T-helper 1 cell (primary cell): ENCODE data around the gene FYCO1.

ENCODE experiments used
- DNase-seq, 5 donors: peaks; one replicate each; pipeline ENCODE4 v3.0.0-alpha.2; 2012 to 2020

Gene FYCO1

DNA sequence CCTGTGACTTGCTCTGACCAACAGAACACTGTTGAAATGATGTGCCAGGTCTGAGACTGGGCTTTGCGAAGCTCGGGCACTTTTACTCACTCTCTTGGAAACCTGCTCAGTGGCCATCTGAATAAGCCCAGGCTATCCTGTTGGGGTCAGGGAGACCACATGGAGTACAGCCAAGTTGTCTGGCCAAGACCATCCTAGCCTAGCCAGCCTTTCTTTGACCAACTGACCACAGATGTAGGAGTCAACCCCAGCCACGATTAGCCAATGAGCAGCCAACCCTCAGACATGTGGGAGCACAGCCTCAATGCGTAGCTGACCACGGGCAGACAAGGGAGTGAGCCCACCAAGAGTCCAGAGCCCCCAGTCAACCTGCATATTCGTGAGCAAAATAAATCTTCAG, 83.2 kb downstream of the FYCO1 start:
- DNase-seq: no peak

DNA sequence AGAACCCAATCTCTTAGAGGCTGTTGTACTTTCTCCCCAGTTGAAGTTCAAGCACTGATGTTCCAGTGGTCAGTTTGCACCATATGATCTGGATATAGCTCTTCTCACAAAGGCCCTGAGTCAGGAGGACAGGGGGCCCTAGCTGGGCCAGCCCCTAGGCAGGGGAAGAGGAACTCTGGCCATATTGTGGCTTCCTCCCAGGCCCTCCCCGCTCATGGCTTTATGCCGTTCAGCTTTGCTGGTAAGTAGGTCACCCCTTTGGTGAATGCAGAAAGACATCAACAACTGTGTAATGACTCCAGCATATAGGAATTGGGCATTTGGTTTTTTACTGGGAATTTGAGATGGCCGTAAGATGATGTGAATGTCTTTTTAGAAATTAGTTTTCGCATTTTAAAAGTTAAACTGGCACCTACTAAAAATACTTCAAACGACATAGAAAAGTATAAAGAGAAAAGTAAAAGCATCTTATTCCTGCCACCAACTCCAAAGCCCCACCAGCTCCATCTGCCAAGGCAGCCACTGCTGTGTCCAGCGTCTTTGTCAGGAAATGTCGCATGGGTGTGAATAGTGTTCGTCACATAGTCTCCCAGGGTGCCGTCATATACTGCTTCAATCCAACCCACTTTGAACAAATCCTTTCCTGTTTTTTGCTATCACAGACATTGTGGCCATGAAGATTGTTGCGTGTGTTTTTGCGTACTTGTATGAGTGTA, 84.0 kb downstream of the FYCO1 start:
- DNase-seq: no peak

DNA sequence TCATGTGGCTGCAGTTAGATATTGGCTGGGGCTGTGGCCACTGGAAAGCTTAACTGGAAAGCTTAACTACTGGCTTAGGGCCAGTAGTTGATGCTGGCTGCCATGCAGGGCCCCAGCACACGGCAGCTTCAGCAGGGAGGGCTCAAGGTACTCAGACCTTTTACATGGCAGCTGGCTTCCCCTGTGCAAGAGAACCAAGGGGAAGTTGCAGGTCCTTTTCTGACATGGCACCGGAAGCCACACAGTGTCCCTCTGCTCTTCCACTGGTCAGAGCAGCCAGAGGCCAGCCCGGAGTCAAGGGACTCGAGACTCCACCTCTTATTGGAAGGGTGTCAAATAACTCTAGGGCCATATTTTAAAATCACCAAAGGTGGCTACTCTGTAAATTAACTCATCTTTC, 84.7 kb downstream of the FYCO1 start:
- DNase-seq: no peak

DNA sequence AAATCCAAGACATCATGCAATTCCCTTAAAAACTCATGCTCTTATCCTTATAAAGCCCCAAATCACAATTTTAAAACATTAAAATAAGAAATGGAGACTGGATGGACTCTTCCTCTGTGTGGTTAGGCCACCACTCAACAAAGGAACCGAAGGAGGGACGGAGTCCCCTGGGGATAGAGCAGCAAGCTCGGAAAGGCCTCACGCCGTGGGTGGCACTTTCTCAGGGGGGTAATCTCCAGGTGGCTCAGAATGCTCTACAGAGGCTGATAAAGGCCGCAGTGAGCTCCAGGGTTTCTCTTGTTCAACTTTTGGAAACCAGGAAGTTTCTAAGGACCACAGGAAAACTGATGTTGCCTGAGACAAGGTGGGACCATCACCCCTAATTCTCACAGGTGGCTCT, 86.1 kb downstream of the FYCO1 start:
- no peak for DNase-seq

DNA sequence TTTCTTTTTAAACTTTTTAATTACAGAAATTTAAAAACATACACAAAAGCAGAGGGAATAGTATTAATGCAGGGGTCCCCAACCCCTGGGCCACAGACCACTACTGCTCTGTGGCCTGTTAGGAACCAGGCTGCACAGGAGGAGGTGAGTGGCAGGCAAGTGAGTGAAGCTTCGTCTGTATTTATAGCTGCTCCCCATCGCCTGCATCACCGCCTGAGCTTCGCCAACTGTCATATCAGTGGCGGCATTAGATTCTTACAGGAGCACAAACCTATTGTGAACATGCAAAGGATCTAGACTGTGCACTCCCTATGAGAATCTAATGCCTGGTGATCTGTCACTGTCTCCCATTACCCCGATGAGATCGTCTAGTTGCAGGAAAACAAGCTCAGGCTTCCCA, 86.9 kb downstream of the FYCO1 start:
- no peak for DNase-seq

DNA sequence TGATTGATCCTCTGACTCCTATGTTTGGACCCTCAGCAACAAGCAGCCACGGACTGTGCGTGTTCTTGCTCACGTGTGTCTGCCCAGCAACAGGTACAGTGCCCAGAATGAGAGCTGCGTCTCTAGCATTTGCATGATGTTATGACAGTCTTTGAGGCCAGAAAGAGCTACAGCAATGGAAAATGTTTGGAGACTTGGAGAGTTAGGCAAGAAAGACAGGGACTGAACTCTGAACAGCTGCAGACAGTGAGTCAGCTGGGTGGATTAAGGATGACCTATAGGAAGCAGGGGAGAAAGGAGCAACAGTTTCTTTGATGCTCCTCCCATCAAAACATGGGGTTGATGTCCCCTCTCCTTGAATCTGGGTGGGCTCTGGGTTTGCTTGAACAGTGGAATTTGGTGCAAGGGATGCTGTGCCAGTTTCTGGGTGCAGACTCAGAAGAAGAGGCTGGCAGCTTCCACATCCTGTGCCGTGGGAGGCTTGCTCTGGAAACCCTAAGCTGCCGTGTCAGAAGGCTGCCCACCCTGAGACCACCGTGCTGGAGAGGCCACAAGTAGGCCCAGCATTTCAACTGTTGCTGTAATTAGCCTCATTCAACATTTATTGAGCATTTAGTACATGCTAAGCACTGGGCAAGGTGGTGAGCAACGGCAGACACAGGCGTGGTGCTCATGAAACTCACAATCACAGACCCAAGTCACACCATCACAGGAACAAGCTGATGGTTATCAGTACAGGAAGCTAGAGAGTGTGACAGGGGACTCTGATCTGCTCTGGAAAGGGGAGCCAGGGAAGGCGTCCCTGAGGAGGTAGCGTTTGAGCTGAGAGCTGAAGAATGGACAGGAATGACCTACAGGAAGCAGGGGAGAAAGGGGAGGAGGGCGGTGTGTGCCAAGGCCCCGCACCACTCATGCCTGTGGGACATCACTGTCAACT, 87.6 kb downstream of the FYCO1 start:
- peak in 2 of 5 donors; percentile 10 to 60 for DNase-seq

DNA sequence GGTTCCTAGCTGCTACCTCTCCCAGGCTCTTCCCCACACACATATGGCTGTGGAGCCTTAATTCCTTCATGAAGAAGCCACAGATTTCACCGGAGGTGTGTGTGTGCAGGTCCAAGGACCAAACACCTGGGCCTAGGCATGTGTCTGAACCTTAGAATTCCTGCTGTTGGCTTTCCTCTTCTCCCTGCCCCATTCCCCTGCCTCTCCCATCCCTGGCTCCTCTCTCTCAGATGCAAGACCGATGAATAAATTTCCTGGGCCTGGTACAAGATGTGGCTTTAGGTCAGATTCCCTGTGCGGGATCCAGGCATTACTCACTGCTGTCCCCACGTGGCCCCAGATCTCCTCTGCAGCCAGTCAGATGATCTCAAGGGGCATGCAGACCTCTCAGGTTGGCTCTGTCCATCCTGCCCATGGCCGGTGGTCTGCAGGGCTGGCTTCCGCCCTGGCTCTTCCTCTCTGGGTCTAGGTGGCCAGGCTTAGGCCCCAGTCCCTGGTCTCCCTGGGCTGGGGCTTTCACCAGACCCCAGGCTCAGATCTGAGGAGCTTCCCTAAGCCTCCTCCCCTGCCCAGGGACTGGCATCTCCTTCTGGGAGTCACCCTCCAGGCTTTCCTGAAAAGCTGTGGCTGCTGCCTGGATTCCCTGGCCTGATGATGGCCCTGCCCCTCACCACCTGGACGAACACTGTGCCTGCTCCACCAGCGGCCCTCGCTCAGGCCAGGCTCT, 88.8 kb downstream of the FYCO1 start:
- no peak for DNase-seq

DNA sequence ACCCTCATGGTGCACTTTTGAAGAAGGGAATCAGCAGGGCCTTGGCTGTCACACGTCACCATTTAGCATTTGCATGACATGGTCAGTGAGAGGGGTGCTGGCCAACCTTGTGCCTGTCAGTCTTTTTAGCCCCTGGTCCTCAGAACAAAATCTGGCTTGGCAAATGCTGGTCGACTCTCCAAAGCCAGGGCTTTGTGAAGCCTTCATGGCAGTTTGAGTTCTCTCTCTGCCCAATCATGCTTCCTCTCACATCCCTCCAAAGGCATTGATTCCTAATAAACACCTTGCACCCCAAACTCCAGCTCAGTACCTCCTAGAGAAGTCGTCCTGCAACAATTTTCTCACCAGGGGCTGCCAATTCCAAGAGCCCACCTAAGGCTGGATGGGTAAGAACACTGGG, 89.9 kb downstream of the FYCO1 start:
- no peak for DNase-seq

DNA sequence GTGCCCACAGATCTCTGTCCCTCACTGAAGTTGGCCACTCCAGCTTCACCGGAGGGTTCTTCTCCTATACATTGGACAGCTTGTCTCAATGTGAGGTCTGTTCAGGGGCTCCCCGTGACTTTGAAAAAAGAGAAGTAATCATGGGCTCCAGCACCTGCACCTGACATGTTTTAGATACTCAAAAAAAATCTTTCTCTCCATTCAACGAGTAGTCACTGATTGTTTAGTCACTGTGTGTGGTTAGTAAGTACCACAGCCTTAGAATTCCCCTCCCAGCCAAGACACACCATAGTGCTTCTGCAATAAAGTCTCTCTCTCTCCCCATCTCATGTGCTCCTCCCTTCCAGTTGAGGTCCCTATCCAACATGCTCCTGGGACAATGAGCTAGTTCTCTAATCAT, 90.7 kb downstream of the FYCO1 start:
- no peak for DNase-seq

DNA sequence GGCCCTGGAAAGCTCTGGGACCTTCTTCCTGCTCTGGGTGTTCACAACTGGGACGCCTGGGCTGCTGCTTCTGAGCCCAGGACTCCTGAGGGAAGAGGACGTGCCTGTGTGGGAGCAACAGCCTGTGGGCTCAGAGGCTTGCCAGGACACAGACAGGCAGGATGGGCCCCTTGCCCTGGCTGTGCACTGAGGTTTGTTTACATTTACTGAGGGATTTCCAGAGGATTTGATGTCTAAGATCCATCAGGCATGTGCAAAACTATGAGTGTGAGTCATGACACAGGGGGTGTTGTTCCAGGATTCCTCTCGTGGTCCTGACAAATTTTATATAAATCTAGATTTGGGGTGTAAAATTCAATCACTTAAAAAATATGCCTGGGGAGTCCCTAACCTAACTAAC, 98.7 kb downstream of the FYCO1 start:
- DNase-seq: no peak

DNA sequence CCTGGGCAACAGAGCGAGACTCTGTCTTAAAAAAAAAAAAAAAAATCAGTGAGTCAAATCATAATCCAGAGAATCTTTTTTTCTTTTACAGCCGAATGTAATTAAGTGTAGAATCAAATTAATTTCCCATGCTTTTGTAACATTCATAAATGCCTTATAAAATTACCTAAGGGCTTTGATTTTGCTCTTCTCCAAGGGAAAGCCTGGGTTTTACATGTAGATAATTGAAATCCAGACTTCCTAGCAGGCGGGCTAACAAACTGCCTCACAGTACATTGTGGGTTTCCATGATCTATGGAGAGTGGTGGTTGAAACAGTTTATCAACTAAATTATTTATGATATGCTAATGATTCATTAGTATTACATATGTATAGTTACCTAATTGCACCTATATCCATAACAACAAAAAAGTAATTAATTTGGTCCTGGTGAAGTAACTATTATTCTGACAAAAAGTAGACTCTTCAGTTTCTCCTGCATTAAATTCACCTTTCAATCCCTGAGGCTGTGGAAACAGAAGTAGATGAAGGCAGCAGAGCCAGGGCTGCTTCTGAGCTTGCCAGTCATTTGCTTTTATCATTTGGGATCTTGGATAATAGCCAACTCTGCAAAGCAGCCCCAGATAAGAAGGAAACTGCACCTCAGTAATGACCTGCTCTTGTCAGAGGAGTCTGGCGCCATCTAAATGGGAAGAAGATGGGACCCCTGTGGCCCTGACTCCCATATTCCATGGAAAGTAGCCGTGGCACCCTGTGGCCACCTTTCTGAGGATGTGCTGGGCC, 99.7 kb downstream of the FYCO1 start:
- no peak for DNase-seq

DNA sequence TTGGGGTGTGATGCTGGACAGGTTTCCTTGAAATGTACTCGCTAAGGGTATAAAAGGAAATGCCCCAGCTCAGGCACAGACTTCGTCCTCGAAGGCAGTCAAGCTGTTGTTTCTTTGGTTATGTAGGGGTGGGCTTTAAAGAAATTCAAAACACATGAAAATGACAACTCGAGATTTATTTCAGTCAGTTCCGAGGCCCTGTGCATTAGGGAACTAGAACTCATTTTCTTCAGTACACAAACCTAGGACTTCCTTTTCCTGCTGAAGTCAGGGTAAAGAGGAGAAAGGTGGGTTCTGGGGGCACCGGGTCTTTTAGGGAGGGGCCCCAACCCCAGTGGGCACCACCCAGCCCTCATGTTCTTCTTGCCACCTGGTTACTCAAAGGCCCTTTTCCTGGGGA, 101.6 kb downstream of the FYCO1 start:
- no peak for DNase-seq

DNA sequence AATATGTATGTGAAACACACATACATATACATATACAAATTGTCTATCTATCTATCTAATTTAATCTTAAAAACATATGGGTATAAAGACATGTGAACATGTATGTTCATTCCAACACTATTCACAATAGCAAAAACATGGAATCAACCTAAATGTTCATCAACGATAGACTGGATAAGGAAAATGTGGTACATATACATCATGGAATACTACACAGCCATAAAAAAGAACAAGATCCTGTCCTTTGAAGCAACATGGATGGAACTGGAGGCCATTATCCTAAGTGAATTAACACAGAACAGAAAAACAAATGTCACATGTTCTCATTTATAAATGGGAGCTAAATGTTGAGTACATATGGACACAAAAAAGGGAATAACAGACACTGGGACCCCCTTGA, 103.5 kb downstream of the FYCO1 start:
- no peak for DNase-seq

DNA sequence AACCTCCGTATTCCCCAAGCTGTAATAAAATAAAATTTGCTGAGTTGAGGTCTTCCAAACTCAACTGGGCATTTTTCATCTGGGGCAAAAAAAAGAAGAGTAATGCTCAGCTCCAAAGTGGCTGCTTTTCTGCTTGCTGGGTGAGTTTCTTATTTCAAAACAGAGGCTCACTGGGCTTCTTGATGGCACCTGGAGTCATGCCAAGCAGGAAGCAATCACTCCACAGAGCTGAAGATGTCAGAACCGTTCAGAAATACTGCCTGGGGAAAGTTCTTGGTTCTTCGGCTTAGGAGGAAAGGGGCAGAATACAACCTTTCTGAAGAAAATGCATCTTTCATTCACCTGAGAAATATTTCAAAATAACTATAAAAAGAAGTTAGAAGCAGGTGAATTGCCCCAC, 105.2 kb downstream of the FYCO1 start:
- DNase-seq: no peak

DNA sequence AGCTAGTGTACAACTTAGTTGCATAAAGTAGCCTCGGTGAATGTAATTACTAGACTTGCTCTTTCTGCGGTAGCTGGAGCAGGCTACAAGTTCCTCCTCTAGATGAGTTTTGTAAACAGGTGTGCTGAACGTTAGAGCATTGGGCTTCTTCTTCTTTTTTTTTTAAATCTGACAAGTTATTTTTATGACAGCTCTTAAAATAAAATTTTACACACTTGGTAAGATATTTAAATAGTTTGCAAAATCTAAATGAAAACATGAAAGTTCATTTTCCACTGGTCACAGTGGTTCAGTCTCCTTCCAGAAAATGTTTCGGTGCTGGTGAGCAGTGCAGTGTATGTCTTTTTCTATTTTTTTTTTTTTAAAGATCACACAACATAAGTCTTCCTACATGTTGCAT, 106.3 kb downstream of the FYCO1 start:
- DNase-seq: no peak

DNA sequence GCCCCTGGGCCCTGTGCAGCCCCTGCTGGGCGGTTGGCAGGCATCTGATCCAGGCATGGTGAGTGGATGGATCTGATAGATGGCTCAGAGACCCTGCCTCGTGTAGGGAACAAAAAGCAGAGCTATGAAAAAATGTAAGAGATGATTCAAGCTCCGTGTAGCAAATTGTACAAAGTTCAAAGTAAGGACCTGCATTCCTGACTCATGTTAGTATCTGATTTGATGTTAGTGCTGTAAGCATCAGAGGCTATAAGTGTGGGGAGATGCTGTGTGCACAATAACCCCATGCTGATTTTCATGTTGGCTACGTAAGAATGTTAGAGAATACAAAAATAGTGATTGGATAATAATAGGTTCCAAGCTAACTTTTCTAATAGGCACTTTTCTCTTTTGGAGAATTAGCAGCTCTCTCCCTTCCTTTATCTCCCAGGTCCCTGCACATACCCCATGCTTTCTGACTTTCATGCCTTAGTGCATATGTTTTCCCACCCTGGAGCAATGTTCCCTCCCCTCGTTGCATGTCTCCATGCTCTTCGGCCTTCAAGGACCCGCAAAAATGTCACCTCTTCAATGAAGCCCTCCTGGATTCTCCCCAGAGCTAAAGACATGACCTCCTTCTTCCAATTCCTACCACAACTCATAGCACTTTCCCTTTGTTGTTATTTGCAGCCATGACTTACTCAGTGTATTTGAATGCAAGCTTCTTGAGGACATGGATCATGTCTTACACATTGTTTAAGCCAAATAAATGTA, 107.7 kb downstream of the FYCO1 start:
- DNase-seq: no peak

DNA sequence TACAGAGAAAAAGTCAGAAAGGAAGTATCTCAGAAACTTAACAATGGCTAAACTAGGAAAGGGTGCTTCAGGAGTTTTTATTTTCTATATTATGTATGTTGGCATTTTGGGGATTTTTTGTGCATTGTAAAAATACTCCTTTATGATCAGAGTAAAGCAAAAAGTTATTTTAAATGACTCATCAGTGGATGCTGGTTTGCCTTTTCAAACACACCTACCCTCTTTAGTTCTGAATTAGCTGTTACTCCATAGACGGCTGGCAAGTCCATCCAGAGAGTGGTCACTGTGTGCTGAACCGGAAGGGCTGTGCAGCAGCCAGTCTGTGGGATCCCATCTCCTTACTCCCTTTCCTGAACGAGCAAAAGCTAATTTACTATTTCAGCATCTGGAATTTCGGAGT, 108.3 kb downstream of the FYCO1 start:
- no peak for DNase-seq

DNA sequence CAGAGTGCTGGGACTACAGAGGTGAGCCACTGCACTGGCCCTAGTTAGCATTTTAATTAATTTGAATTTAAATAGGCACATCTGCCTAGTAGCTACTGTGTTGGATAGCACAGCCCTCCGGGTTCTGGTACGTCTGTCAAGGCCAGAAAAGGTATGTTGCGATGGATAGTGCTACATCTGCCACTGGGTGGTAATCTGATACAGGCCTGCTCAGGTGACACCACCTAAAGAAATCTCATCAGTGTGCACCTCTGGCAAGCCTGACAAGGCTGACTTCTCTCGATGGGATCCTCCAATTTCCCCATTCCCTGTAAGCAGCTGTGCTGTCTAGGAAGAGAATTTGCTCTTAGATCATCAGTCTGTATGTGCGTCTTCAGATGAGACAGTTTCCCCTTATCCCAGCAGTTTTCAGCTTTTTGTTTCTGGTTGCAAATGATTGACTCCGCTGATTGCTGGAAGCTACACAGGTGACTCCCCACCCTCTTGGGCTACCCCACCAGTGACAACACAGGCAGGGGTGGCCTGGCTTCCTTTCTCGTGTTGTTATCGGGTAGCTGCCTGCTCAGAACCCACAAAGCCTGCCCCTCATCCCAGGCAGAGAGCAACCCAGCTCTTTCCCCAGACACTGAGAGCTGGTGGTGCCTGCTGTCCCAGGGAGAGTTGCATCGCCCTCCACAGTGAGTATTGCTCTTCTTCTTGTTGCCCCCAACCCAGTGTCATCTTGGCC, 109.5 kb downstream of the FYCO1 start, which contains the start of gene CCR9:
Gene CCR9, plus strand, starts transcription at position 565 of the 727 bp plus-strand sequence. CDS start 8,391 bp downstream, outside the sequence.
- DNase-seq: no peak

DNA sequence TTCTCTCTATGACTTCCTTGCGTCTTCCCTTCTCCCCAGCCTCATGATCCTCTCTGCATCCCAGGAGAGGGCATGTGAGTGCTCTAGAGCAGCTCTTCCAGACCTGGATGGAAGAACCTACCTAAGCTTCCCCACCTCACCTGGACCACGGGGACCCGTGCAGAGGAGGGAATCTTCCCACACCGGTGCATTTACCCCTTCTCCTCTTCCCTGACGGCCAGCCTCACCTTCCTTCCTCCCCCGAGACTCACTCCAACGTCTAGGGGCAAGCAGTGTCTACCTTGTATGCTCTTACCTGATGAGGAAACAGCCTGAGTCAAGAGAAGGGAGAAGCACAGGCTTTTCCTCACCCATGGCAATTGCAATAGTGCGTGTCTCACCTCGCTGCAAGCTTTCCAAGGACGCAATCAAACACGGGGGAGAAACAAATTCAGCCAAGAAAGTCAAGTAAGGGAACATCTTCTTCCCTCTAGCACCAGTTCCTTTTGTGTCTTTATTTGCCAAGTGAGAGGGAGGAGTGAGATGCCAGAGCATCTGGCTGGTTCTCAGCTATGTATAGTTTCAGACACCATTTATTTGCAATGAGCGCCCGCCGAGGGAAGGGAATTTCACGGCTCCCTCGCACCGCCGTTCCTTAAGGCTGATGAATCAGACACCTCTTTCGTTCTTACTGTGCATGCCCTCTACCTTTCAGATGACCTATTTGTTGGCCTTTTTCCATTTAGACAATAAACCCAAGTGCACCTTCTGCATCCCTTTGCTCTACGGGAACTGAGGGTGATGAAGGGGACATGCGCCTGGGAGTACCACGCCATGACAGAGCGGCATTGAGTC, 111.0 kb downstream of the FYCO1 start:
- DNase-seq: no peak
